HG03565 (cell line): Measurements from ENCODE around the gene PLCB2.

ENCODE experiments used
- ATAC-seq: cut with Tn5 transposase; IDR thresholded peaks from one replicate; pipeline ENCODE4 v1.9.1; 2021; ENCODE audit warnings: mild to moderate bottlenecking, moderate library complexity; ENCODE audit not compliant: unreplicated experiment

Gene PLCB2

GRCh38 chr15:40240619-40241221 lies 67.0 kb downstream of the PLCB2 start:
- no peak for ATAC-seq

DNA sequence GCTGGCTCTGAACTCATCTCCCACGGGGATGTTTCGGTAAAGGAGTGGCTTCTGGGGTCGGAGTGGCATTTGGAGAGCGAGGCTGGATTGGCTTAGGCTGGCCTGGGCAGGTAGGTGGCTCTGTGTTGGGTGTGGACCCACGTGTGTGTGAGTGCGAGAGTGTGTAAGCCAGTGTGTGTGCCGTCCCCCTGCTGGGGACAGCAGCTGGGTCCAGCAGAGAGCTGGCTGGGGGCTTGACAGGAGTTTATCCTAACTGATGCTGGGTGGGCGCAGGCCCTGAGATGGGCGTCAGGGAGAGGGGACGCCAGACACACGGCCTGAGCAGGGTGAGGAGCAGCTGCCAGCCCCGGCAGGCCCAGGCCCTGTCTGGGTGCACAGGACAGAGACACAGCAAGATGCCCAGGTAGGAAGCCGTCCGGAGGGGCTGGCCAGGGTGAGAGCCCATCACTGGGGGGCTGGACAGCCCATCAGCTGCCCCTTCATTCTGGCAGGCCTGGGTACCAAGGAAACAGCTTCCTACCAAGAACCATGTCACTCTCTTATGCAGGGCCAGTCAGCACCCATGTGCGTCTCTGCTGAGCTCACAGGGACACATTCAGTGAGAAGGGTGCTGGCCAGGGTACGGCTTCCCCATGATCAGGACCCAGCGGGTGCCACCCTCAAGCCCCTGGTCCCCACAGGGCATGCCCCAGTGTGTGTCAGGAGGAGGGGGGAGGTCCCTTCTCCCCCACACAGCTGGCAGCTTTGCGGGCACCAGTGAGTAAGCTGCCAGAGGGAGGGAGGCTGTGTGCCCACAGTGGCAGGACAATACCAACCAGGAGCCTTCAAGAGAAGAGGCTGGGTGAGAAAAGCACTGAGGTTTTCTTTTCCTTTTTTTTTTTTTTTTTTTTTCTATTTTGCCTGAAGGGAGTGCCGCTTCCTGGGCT lies 67.8 kb downstream of the PLCB2 start:
- no peak for ATAC-seq

GRCh38 chr15:40239404-40239692 lies 68.4 kb downstream of the PLCB2 start:
- no peak for ATAC-seq

DNA sequence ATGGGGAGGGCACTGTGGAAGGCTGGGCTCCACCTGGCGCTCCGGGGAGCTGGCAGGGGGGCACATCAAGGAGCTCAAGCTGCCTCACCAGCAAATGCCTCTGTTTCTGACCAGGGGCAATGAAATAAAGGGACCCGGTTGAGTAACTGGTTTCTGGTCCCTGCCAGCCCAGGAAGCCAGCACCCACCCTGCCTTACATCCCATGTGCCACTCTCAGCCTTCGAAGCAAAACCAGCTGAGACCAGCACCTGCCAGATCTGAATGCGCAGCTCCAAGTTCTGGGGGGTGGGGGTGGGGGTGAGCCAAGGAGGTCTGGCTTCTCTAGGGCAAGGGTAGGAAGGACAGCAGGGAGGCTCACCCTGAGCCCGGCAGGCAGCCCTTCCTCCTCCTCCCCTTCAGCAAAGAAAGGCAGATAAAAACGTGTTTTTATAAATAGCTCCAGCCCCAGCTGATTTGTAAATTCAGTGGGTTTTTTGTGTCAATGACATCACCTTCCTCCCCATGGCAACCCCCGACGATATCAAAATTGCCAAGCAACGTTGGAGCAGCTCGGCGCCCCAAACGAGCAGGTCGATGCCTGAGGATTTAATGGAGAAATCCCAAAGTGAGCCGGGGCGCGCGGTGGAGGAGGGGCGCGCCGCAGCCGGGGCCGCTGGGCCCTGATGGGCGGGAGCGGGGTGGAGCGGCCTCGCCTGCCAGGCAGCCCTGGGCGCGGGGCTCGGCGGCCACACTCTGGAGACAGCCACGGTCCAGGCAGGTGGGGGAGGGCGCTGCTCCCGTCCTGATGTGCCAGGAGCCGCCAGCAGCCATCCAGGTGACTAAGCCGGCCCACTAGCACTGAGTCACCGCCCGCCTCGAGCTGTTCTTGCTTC lies 69.0 kb downstream of the PLCB2 start, which contains the start of gene PAK6:
Gene PAK6, plus strand, starts transcription at position 532 of the 872 bp plus-strand sequence. CDS start 25,723 bp downstream, outside the sequence.
- ATAC-seq, result no peak
